Panc1 (cell line): ENCODE results near the gene IFT172. TPM values are rescaled to one million over a fixed set of nuclear protein-coding genes. Genes with fewer than 3 reads are reported as not detected.

Experiments used
- ATAC-seq: fragments of 200-7000 bp; cut with Tn5 transposase; 2 replicates; pipeline ENCODE4 v1.9.1; 2020; ENCODE audit warnings: mild to moderate bottlenecking, moderate library complexity
- BruUV-seq: library from RNA; stranded (reverse); fragments of 400-500 nt; replicated peaks from 2 replicates; lab custom pipeline; 2021; lab: Mats Ljungman, UMichigan
- CTCF ChIA-PET: fragments of 300-600 bp; sonication (Branson Sonifier 250); formaldehyde crosslinking; loops from one replicate; lab custom pipeline; 2022; ENCODE audit warnings: antibody characterized with exemption; lab: Charles Lee
- POLR2A ChIA-PET: fragments of 300-600 bp; sonication (Branson Sonifier 250); formaldehyde crosslinking; loops from one replicate; lab custom pipeline; 2022; ENCODE audit warnings: antibody characterized with exemption; lab: Charles Lee
- DNase-seq: peaks from one replicate; pipeline ENCODE4 v3.0.0-alpha.2; 2010; ENCODE audit warnings: low read depth, low spot score
- H3K27ac ChIP-seq: 2 replicates; pipeline ENCODE4 v1.5.1; 2011; ENCODE audit warnings: mild to moderate bottlenecking, low read length, inconsistent platforms
- H3K27me3 ChIP-seq: fragments of 200-500 bp; sonication (Bioruptor generic); 2 replicates; pipeline ENCODE4 v1.6.0; 2014; ENCODE audit warnings: low read length, inconsistent platforms; ENCODE audit not compliant: control insufficient read depth, insufficient read depth
- H3K36me3 ChIP-seq: fragments of 200-500 bp; sonication (Bioruptor generic); 2 replicates; pipeline ENCODE4 v1.5.1; 2014; ENCODE audit warnings: inconsistent platforms, mild to moderate bottlenecking, low read length, moderate library complexity; ENCODE audit not compliant: control insufficient read depth, insufficient read depth
- H3K4me1 ChIP-seq: 2 replicates; pipeline ENCODE4 v1.5.1; 2011; ENCODE audit warnings: inconsistent platforms, mild to moderate bottlenecking, low read length, moderate library complexity; ENCODE audit not compliant: control insufficient read depth, insufficient read depth
- H3K4me3 ChIP-seq, 2 experiments: 2 replicates each; pipeline ENCODE4 v1.5.1; 2011 to 2012; ENCODE audit warnings: low read depth in 2 of 2, low read length in 2 of 2, mild to moderate bottlenecking in 2 of 2, inconsistent platforms in 1 of 2, moderate library complexity in 1 of 2
- H3K9me3 ChIP-seq: fragments of 200-500 bp; sonication (Bioruptor generic); 2 replicates; pipeline ENCODE4 v1.5.1; 2014; ENCODE audit warnings: low read depth, mild to moderate bottlenecking, inconsistent platforms, low read length, moderate library complexity; ENCODE audit not compliant: control insufficient read depth, insufficient read depth
- CTCF ChIP-seq: fragments of 450-650 bp; IDR thresholded peaks from 2 replicates; pipeline ENCODE4 v1.5.1; 2017; ENCODE audit warnings: mild to moderate bottlenecking
- POLR2AphosphoS5 ChIP-seq: IDR thresholded peaks from 2 replicates; pipeline ENCODE4 v1.6.1; 2012; ENCODE audit warnings: mild to moderate bottlenecking, low read depth, low read length, moderate library complexity
- REST ChIP-seq, 2 experiments: IDR thresholded peaks; 2 replicates each; pipeline ENCODE4 v1.6.1; 2011 to 2012; ENCODE audit warnings: low read depth in 2 of 2, control low read depth in 1 of 2, low read length in 1 of 2, mild to moderate bottlenecking in 1 of 2, moderate library complexity in 1 of 2; ENCODE audit not compliant: insufficient read depth in 1 of 2
- SIN3A ChIP-seq: IDR thresholded peaks from 2 replicates; pipeline ENCODE4 v1.6.1; 2012; ENCODE audit warnings: low read depth, mild to moderate bottlenecking, low read length, moderate library complexity, borderline replicate concordance; ENCODE audit not compliant: insufficient read depth
- TCF7L2 ChIP-seq: IDR thresholded peaks from 2 replicates; pipeline ENCODE4 v1.6.1; 2011; ENCODE audit warnings: mild to moderate bottlenecking, low read depth, low read length, inconsistent platforms
- in situ Hi-C: cut with HindIII; loops from 2 replicates; pipeline ENCODE4 v1.10.0; 2016; ENCODE audit warnings: low sequenced_read_pairs, low pct_unique_long_range_greater_than_20kb
- intact Hi-C: fragments of 100-400 bp; cut with micrococcal nuclease; formaldehyde crosslinking; loops from one replicate; pipeline ENCODE4 v1.10.0; 2022; ENCODE audit not compliant: unreplicated experiment
- total RNA-seq: library from RNA; stranded (reverse); gene quantifications from one replicate; pipeline ENCODE4 v1.2.1, GENCODE V29; 2021; ENCODE audit not compliant: unreplicated experiment

The IFT172 gene
- total RNA-seq, 1 experiment from 2014 or later, result 16.7 TPM

DNA sequence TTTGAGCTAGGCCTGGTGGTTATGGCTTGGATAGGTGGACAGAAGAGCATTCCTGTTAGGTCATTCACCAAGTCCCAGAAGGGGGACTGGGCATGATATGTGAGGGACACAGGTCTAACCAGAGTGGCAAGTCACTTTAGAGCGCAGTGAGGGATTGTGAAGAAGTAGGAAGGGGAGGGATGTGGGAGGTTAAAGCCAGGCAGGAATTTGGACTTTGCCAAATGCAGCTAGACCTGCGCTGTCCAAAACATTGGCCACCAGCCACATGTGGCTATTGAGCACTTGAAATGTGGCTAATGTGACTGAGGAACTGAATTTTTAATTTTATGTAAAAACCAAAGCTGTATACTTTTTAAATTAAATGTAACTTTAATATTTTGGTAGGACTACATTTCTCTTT lies 30.8 kb upstream of the IFT172 start:
- Histone ChIP-seq H3K27me3 (no peaks in the 10 kb centered on the region), H3K9me3 (no peaks in the 10 kb centered on the region), H3K4me3 (no peak overlapping the region), H3K4me1 (no peaks in the 10 kb centered on the region), H3K36me3 (no peaks in the 10 kb centered on the region), H3K27ac (no peak overlapping the region)
- no peak for TF ChIP-seq TCF7L2
- TF ChIP-seq REST (IDR thresholded peaks at IDR 0.05; ENCODE audit: insufficient read depth in 1 of 2, low read depth in 2 of 2, low read length in 1 of 2), result no peak
- no peak for TF ChIP-seq POLR2AphosphoS5
- CTCF ChIA-PET, result no interaction called here
- intact Hi-C loops, result no loop called here
- in situ Hi-C loops, result no loop called here
- BruUV-seq, result no TSS peak
- POLR2A ChIA-PET, result no interaction called here
- DNase-seq (no peak), ATAC-seq (no peak)

DNA sequence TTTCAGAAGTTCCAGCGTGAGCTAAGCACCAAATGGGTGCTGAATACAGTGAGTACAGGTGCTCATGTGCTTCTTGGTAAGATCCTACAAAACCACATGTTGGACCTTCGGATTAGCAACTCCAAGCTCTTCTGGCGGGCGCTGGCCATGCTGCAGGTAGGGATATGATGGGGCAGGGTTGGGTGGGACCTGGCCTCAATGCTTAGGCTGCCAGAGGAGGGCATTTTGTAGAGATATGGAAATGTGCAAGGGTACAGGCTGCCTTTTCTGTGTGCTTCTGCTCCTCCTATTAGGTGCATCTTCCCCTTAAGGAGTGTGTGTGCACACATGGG lies 29.2 kb upstream of the IFT172 start:
- Histone ChIP-seq H3K9me3 (no peaks in the 10 kb centered on the region), H3K4me3 (no peak overlapping the region), H3K27me3 (no peaks in the 10 kb centered on the region), H3K4me1 (no peaks in the 10 kb centered on the region), H3K27ac (no peak overlapping the region), H3K36me3 (no peaks in the 10 kb centered on the region)
- no peak for DNase-seq
- CTCF ChIA-PET, result no interaction called here
- ATAC-seq, result no peak
- BruUV-seq, result no TSS peak
- intact Hi-C loops (no loop called here), in situ Hi-C loops (no loop called here)
- POLR2A ChIA-PET, result no interaction called here
- TF ChIP-seq CTCF, result no peak
- TF ChIP-seq POLR2AphosphoS5, result no peak
- TF ChIP-seq TCF7L2, result no peak
- no peak for TF ChIP-seq REST (IDR thresholded peaks at IDR 0.05; ENCODE audit: insufficient read depth in 1 of 2, low read depth in 2 of 2, low read length in 1 of 2)
- TF ChIP-seq SIN3A, result no peak
